Keratinocyte (primary cell): Measurements from ENCODE around the gene VCAM1. TPM values are rescaled to one million over a fixed set of nuclear protein-coding genes. Genes with fewer than 3 reads are reported as not detected.

Experiments used
- DNase-seq: peaks from one replicate; pipeline ENCODE4 v3.0.0-alpha.2; 2011; ENCODE audit warnings: low read depth, missing footprints, low spot score
- FAIRE-seq: peaks from 2 replicates; lab custom pipeline; 2011; peaks lifted over from hg19 to GRCh38; lab: Jason Lieb, UNC
- H2AFZ ChIP-seq: 2 replicates; pipeline ENCODE4 v1.6.0; 2012; ENCODE audit warnings: low read length, control low read depth, inconsistent platforms; ENCODE audit not compliant: control insufficient read depth
- H3K27ac ChIP-seq: 2 replicates; pipeline ENCODE4 v1.5.1; 2011; ENCODE audit warnings: low read length; ENCODE audit not compliant: control insufficient read depth, insufficient read depth
- H3K27me3 ChIP-seq: 3 replicates; pipeline ENCODE4 v1.6.0; 2011; ENCODE audit warnings: low read length; ENCODE audit not compliant: control insufficient read depth, insufficient read depth; ENCODE audit errors: extremely low read depth
- H3K36me3 ChIP-seq, 2 experiments: 2 replicates in 1 of 2; 3 replicates in 1 of 2; pipeline ENCODE4 v1.5.1; 2011; ENCODE audit warnings: low read length in 2 of 2, mild to moderate bottlenecking in 1 of 2; ENCODE audit not compliant: control insufficient read depth in 2 of 2, insufficient read depth in 2 of 2; ENCODE audit errors: extremely low read depth in 1 of 2
- H3K4me1 ChIP-seq: 3 replicates; pipeline ENCODE4 v1.5.1; 2011; ENCODE audit warnings: low read length; ENCODE audit not compliant: control insufficient read depth, insufficient read depth; ENCODE audit errors: extremely low read depth
- H3K4me2 ChIP-seq: 3 replicates; pipeline ENCODE4 v1.6.0; 2011; ENCODE audit warnings: low read depth, low read length; ENCODE audit not compliant: control insufficient read depth, insufficient read depth; ENCODE audit errors: extremely low read depth
- H3K4me3 ChIP-seq, 3 experiments: fragments of 200-600 bp in 1 of 3; sonication (generic) in 1 of 3; 2 replicates in 2 of 3; 3 replicates in 1 of 3; pipeline ENCODE4 v1.5.1; 2011 to 2016; ENCODE audit warnings: low read length in 3 of 3, mild to moderate bottlenecking in 3 of 3, control low read depth in 2 of 3, inconsistent platforms in 1 of 3, low read depth in 1 of 3, mixed read lengths in 1 of 3, mixed run types in 1 of 3, moderate library complexity in 1 of 3; ENCODE audit not compliant: control insufficient read depth in 2 of 3, insufficient read depth in 2 of 3; ENCODE audit errors: extremely low read depth in 1 of 3
- H3K79me2 ChIP-seq: 2 replicates; pipeline ENCODE4 v1.6.0; 2012; ENCODE audit warnings: low read length; ENCODE audit not compliant: control insufficient read depth, insufficient read depth
- H3K9ac ChIP-seq: 3 replicates; pipeline ENCODE4 v1.6.0; 2011; ENCODE audit warnings: low read length; ENCODE audit not compliant: control insufficient read depth, insufficient read depth; ENCODE audit errors: extremely low read depth
- H3K9me1 ChIP-seq: 3 replicates; pipeline ENCODE4 v1.6.0; 2011; ENCODE audit warnings: low read length; ENCODE audit not compliant: control insufficient read depth, insufficient read depth; ENCODE audit errors: extremely low read depth
- H3K9me3 ChIP-seq: 2 replicates; pipeline ENCODE4 v1.5.1; 2012; ENCODE audit warnings: low read depth, low read length; ENCODE audit not compliant: control insufficient read depth
- H4K20me1 ChIP-seq: 3 replicates; pipeline ENCODE4 v1.6.0; 2011; ENCODE audit warnings: low read length; ENCODE audit not compliant: control insufficient read depth, insufficient read depth; ENCODE audit errors: extremely low read depth
- EZH2 ChIP-seq: IDR thresholded peaks from one replicate; pipeline ENCODE4 v1.6.1; 2012; ENCODE audit warnings: inconsistent platforms, mild to moderate bottlenecking, low read length, moderate library complexity
- dilution Hi-C: fragments of 300-500 bp; cut with MboI; formaldehyde crosslinking; loops from one replicate; pipeline ENCODE4 v1.7.0; 2020; ENCODE audit warnings: low sequenced_read_pairs; ENCODE audit not compliant: extremely low pct_ligation_motif_present
- polyA plus RNA-seq, 5 experiments: library from polyadenylated mRNA; depleted of rRNA in 3 of 5; stranded (reverse) in 3 of 5; stranded (forward) in 1 of 5; unstranded in 1 of 5; fragments of >200 nt; gene quantifications; 1 replicate in 1 of 5; 2 replicates in 3 of 5; 3 replicates in 1 of 5; pipeline versions ENCODE4 v1.2.1 to v1.2.3, GENCODE V29; 2011 to 2012; ENCODE audit warnings: missing spikeins in 2 of 5, low read depth in 1 of 5, low replicate concordance in 1 of 5
- TF ChIP-seq, protein P1 (sequence below), 3 experiments: IDR thresholded peaks in 1 of 3; conservative IDR thresholded peaks in 1 of 3; optimal IDR thresholded peaks in 1 of 3; 2 replicates in 2 of 3; 3 replicates in 1 of 3; pipeline versions ENCODE3 to v1.5.1; 2011; ENCODE audit warnings: low read length in 3 of 3, mild to moderate bottlenecking in 3 of 3, moderate library complexity in 2 of 3, control low read depth in 1 of 3, inconsistent platforms in 1 of 3; ENCODE audit not compliant: insufficient read depth in 2 of 3; ENCODE audit errors: extremely low read depth in 1 of 3

VCAM1 gene
- polyA plus RNA-seq, 1 donor (not counting 4 experiments of a cell fraction or from before 2014, with no cell fraction given) = not detected

DNA sequence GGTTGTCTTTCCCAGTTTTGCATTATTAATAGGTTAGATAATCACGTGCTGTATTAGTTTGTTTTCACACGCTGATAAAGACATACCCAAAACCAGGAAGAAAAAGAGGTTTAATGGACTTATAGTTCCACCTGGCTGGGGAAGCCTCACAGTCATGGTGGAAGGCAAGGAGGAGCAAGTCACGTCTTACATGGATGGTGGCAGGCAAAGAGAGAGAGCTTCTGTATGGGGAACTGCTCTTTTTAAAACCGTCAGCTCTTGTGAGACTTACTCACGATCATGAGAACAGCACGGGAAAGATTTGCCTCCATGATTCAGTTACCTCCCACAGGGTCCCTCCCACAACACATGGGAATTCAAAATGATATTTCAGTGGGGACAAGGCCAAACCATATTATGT, 2.3 kb upstream of the VCAM1 start:
- FAIRE-seq (no peak), DNase-seq (no peak)
- no peak overlapping the region for H3K4me2 ChIP-seq
- no peaks in the 10 kb centered on the region for H4K20me1 ChIP-seq
- dilution Hi-C loops = no loop called here
- no peak overlapping the region for H3K27ac ChIP-seq
- no peaks in the 10 kb centered on the region for H3K9me1 ChIP-seq
- no peaks in the 10 kb centered on the region for H3K4me1 ChIP-seq
- no peak overlapping the region for H3K4me3 ChIP-seq
- no peak overlapping the region for H3K9ac ChIP-seq
- peaks cover 5% of the 10 kb centered on the region for H3K27me3 ChIP-seq
- TF ChIP-seq, protein P1, sequence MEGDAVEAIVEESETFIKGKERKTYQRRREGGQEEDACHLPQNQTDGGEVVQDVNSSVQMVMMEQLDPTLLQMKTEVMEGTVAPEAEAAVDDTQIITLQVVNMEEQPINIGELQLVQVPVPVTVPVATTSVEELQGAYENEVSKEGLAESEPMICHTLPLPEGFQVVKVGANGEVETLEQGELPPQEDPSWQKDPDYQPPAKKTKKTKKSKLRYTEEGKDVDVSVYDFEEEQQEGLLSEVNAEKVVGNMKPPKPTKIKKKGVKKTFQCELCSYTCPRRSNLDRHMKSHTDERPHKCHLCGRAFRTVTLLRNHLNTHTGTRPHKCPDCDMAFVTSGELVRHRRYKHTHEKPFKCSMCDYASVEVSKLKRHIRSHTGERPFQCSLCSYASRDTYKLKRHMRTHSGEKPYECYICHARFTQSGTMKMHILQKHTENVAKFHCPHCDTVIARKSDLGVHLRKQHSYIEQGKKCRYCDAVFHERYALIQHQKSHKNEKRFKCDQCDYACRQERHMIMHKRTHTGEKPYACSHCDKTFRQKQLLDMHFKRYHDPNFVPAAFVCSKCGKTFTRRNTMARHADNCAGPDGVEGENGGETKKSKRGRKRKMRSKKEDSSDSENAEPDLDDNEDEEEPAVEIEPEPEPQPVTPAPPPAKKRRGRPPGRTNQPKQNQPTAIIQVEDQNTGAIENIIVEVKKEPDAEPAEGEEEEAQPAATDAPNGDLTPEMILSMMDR (optimal IDR thresholded peaks at IDR 0.05 in 1 of 3, IDR thresholded peaks at IDR 0.05 in 1 of 3, conservative IDR thresholded peaks at IDR 0.05 in 1 of 3; ENCODE audit: extremely low read depth in 1 of 3, insufficient read depth in 2 of 3, low read length in 3 of 3) = no peak
- no peak for TF ChIP-seq EZH2
- no peak overlapping the region for H2AFZ ChIP-seq
- no peaks in the 10 kb centered on the region for H3K36me3 ChIP-seq
- no peaks in the 10 kb centered on the region for H3K9me3 ChIP-seq
- H3K79me2 ChIP-seq = no peaks in the 10 kb centered on the region

DNA sequence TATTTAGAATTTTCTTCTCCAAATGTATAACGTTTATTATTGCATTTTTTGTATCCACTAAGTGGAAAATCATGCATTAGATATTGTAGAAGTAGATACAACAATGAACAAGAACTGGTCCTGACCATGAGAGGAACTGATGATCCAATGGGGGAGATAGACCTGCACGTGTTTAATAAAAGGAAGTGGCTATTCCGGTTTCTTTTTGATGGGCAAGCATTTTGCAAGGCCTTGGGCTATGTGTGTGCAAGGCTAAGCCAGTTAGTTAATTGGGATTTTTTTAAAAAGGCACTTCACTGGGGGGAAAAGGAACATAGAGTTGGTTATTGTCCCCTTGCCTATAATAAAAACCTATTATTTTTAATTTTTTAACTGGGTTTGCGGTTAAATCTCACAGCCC, 961 bp upstream of the VCAM1 start:
- no peaks in the 10 kb centered on the region for H3K9me1 ChIP-seq
- no peak overlapping the region for H3K4me3 ChIP-seq
- FAIRE-seq (no peak), DNase-seq (no peak)
- no peaks in the 10 kb centered on the region for H4K20me1 ChIP-seq
- H3K36me3 ChIP-seq = no peaks in the 10 kb centered on the region
- no peaks in the 10 kb centered on the region for H3K9me3 ChIP-seq
- H3K27ac ChIP-seq = no peak overlapping the region
- H3K4me1 ChIP-seq = no peaks in the 10 kb centered on the region
- H3K9ac ChIP-seq = no peak overlapping the region
- H3K4me2 ChIP-seq = no peak overlapping the region
- H3K79me2 ChIP-seq = no peaks in the 10 kb centered on the region
- peaks cover 5% of the 10 kb centered on the region for H3K27me3 ChIP-seq
- dilution Hi-C loops = no loop called here
- H2AFZ ChIP-seq = no peak overlapping the region
- no peak for TF ChIP-seq EZH2
- TF ChIP-seq, protein P1 (optimal IDR thresholded peaks at IDR 0.05 in 1 of 3, IDR thresholded peaks at IDR 0.05 in 1 of 3, conservative IDR thresholded peaks at IDR 0.05 in 1 of 3; ENCODE audit: extremely low read depth in 1 of 3, insufficient read depth in 2 of 3, low read length in 3 of 3) = no peak
